HG02759 (cell line): Measurements from ENCODE around the gene ALX4.
A peak's percentile ranks its signal among the peaks of the same experiment; 100 is the strongest.

Source experiments
- ATAC-seq: cut with Tn5 transposase; IDR thresholded peaks from one replicate; pipeline ENCODE4 v1.9.1; 2021; ENCODE audit warnings: mild to moderate bottlenecking, moderate library complexity; ENCODE audit not compliant: unreplicated experiment

The ALX4 gene

GRCh38 chr11:44316659-44317240 lies 6.8 kb upstream of the ALX4 start:
- no peak for ATAC-seq

GRCh38 chr11:44315947-44316658 lies 6.2 kb upstream of the ALX4 start:
- ATAC-seq, result no peak

- no peak for ATAC-seq
These were observed 4.8 kb upstream of the ALX4 start for GRCh38 chr11:44314733-44315132.

GRCh38 chr11:44313761-44314489 lies 4.0 kb upstream of the ALX4 start:
- no peak for ATAC-seq

GRCh38 chr11:44312876-44313275 lies 2.9 kb upstream of the ALX4 start:
- ATAC-seq, result no peak

DNA sequence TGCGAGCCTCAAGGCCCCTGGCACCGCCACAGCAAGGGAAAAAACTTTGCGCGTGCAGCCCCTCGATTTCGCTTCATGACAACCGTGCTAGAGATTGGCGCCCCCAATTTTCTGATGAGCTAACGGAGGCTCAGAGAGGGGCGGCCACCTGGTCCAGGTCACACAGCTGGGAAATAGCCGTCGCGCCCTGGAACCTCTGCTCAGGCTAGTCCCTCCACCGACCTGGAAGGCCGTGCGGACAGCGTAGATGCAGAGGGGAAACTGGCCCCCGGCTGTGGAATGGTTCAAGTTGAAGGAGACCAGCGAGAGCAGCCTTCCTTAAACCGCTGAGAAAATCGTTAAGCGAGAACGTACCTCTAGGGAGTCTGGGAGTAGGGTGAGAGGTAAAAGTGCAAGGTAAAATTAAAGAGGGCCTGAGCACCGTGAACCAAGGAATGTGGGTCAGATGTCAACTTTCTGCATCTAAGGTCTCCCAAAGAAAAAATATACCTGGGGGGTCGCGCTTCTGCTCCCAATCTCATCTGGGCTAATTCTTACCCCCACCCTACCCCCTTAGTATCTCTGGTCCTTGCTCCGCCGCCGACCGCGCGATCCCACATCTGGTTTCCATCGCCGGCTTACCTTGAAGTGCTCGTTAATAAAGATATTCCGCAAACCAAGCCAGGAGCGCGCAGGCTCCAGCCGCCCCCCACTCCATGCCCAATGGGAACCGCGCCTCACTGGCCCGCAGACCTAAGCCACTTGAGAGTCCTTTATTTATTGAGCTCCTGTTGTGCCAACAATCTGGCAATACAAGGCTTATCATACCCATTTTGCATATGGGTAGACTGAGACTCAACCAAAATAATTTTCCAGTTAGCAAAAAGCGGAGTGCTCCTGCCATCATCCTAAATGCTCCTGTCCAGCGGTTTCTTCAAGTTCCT lies 1.7 kb upstream of the ALX4 start:
- no peak for ATAC-seq

DNA sequence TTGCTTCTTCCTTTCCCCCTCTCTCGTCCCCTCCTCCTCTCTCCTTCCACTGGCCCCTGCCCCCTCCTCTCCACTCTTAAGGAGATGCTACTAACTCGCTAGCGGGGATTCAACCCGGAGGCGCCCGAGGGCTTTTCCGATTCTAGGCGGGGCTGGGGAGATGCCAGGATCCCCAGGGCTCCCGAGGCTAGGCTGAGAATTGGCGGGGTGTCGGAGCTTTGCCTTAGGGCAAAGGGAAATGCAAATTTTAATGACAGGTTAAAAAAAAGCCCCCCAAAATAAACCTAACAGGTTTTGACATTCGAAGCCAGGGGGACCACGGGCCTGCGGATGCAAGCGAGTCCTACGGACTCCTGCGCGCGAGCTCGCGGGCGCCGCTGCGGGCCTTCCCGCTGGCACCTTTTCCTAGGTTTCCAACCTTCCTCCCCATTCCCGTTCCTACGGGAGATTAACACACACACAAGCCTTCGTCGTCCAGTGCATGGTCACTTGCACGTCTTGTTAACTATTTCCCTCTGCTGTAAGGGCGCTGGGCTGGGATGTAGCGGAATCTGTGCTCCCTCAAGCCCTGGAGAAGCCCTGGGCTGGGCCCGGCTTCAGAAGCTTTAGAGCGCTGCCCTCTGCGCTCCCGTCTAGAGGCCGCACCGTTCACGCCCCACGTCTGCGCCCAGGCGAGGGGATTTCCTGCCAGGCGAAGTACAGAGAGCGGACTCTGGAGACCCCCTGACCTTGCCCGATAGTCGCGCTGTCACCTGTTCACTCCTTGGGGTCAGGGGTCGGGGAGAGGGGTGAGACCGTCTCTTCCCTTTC lies 729 bp upstream of the ALX4 start:
- ATAC-seq, result no peak

DNA sequence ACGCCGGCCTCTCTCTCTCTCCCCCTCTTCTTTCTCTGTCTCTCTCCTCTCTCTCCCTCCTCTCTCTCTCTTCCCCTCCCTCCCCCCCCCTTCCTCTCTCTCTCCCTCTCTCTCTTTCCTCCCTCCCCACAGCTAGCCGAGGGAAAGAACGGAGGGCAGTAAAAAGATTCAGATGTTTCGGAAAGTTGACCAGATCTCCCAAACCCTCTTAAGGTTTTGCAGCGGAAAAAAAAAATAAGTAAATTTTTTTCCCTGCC lies 195 bp upstream of the ALX4 start:
- no peak for ATAC-seq

- ATAC-seq, result no peak
These were observed 939 bp downstream of the ALX4 start for GRCh38 chr11:44308923-44309477.

DNA sequence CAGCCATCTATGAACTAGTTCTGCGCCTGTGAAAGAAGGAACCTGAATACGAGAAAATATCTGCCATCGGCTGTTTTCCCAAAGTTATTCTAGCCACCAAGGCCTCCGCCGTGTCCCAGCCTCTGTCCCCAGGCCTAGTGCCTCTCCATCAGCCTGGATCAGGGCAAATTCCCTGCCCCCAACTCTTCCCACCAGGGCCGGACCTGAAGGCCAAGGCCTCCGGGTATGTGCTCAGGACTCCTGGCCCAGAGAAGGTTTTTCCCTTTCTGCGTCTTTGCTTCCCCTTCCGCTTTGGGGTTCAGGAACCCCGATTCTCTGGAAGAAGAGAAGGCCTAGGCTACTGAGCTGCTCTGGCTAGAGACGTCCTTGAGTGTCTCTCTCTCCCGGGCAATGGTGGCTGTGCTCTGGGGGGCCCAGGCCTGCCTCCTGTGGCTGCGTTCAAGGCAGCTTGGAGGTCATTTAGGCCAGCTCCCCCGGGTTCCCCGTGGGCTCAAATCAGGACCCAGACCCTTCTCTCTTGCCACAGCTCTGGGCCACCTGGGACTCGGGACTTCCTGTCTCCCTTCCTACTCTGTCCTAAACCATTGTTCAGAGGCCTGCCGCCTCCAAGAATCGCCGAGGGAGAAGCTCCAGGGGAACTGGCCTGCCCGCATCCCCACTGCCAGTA lies 1.6 kb downstream of the ALX4 start:
- ATAC-seq, result no peak

- no peak for ATAC-seq
These were observed 2.4 kb downstream of the ALX4 start for GRCh38 chr11:44307340-44308099.

- no peak for ATAC-seq
These were observed 3.1 kb downstream of the ALX4 start for GRCh38 chr11:44306918-44307244.

DNA sequence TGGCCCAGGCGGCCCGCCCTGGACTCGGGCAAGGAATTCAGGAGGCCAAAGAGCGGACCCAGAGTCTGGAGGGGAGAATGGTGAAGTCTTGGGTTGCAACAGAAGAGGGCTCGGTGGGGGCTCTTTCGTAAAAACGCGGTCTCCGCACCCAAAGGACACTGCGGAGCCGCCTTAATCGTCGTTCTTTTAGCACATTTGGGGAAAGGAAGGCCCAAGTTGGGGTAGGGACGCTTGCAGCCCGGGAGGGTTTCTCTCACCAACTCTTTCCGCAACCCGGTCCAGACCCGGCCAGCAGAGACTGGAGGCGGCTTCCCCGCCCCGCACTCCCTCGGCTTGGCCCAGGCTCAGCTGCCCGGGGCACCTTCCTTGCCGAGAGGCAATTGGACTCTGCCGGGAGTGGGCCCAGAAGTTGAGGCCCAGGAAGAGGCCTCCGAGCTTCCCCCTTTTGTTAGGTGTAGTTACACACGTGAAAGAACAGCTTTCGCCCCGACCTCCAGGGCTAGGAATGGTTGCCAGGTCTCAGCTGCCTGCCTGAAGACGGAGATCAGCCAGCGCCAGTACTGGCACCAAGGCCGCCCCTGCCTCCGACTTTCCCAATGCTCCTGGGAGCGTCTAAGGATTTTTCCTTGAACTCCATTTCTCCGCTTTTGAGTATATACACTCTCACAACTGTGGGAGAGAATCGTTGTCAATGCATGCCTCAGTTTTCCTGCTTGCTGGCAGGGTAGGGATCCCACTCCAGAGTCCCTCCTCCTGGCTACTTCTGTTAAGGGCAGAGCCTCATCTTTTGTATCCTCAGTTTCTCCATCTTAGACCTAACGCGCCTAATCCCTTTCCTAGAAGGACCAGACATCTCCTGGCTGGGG lies 3.7 kb downstream of the ALX4 start:
- ATAC-seq, result no peak

DNA sequence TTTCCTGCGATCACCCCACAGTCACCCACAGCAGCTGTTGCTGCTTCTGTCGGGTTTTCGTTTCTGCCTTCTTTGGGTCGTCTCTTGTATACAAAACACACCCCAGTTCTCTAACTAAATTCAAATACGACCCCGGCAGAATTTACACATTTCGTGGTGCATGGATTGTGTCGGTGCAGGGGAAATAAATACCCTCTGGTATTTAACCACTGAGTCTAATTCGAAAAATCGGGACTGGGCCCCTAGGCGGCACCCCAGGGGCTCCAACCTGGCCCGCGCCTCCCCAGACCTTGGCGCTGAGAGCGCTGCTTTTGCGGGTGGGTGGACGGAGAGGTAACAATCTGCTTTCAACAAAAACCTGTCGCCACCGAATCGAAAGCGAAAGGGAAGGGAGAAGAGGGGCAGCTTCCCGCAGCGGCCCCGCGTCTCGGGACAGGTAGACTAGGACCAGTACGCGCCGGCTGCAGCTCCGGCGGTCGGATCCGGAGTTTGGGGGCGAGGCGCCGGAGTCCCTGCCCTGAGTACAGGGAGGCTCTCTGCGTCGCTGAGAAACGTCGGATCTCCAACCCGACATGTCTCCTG lies 4.4 kb downstream of the ALX4 start:
- ATAC-seq, result peak; percentile 38

DNA sequence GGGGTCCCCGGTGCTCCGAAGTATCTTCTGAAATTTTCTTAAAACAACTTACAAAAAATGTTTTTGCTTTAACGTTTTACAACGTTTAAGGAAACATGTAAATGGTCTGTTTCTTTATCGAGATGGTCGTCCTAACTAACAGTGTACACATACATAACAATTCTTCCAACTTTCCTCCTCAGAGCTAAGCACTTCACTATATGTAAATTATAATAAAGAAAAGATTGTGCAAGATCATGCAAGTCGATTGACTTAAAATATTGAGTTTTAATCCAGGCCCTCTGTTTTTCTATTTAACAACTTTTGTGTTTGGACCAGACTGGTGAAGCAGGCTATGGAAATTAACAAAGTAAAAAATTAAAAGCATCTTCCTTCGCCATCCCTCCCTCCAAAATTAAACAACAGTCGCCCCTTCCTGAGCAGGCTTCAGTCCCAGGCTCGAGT lies 4.9 kb downstream of the ALX4 start:
- ATAC-seq, result no peak

- no peak for ATAC-seq
These were observed 5.6 kb downstream of the ALX4 start for GRCh38 chr11:44304091-44305025.
